ENCODE data around the gene TMEM120B.

Gene TMEM120B

GRCh38 chr12:121792607-121793439 is 80.3 kb downstream of the TMEM120B start:
- no peak for DNase-seq (ENCODE audit: low read depth)

GRCh38 chr12:121793440-121793837 is 80.9 kb downstream of the TMEM120B start, which contains the start of gene RHOF:
TSS of gene RHOF (minus strand) at chr12:121793688. CDS start at chr12:121793633, 55 bp downstream.
- no peak for DNase-seq (ENCODE audit: low read depth)

- DNase-seq (ENCODE audit: low read depth), result peak; percentile 77
Observed at GRCh38 chr12:121793838-121794533, 81.4 kb downstream of the TMEM120B start.

GRCh38 chr12:121794534-121795033 is 82.0 kb downstream of the TMEM120B start:
- no peak for DNase-seq (ENCODE audit: low read depth)

- no peak for DNase-seq (ENCODE audit: low read depth)
Observed at GRCh38 chr12:121795034-121795968, 82.7 kb downstream of the TMEM120B start.

- DNase-seq (ENCODE audit: low read depth), result no peak
Observed at GRCh38 chr12:121796855-121797751, 84.6 kb downstream of the TMEM120B start.

- no peak for DNase-seq (ENCODE audit: low read depth)
Observed at GRCh38 chr12:121797937-121798786, 85.6 kb downstream of the TMEM120B start.

GRCh38 chr12:121798787-121799155 is 86.2 kb downstream of the TMEM120B start:
- no peak for DNase-seq (ENCODE audit: low read depth)

GRCh38 chr12:121799156-121799841 is 86.7 kb downstream of the TMEM120B start:
- DNase-seq (ENCODE audit: low read depth), result no peak

- no peak for DNase-seq (ENCODE audit: low read depth)
Observed at GRCh38 chr12:121799842-121800693, 87.5 kb downstream of the TMEM120B start.

- DNase-seq (ENCODE audit: low read depth), result no peak
Observed at GRCh38 chr12:121800694-121801594, 88.4 kb downstream of the TMEM120B start.

- DNase-seq (ENCODE audit: low read depth), result no peak
Observed at GRCh38 chr12:121801595-121802484, 89.3 kb downstream of the TMEM120B start.

- no peak for DNase-seq (ENCODE audit: low read depth)
Observed at GRCh38 chr12:121802485-121802842, 89.9 kb downstream of the TMEM120B start.

GRCh38 chr12:121802843-121803698 is 90.5 kb downstream of the TMEM120B start:
- DNase-seq (ENCODE audit: low read depth), result peak; percentile 91

- no peak for DNase-seq (ENCODE audit: low read depth)
Observed at GRCh38 chr12:121803861-121804416, 91.4 kb downstream of the TMEM120B start, which contains the start of gene SETD1B. TSS of gene SETD1B (plus strand) at chr12:121804009. CDS start at chr12:121804738, 729 bp downstream.

Measured in HS-5 (cell line).